IPS DF 4.7 (cell line): ENCODE data around the gene FBXL7.

Experiments
- DNase-seq: peaks from one replicate; pipeline ENCODE4 v3.0.0-alpha.2; 2013; ENCODE audit warnings: low spot score; ENCODE audit errors: extremely low read depth

FBXL7 gene

GRCh38 chr5:15936505-15937245, 436.7 kb downstream of the FBXL7 start:
- DNase-seq: no peak

DNA sequence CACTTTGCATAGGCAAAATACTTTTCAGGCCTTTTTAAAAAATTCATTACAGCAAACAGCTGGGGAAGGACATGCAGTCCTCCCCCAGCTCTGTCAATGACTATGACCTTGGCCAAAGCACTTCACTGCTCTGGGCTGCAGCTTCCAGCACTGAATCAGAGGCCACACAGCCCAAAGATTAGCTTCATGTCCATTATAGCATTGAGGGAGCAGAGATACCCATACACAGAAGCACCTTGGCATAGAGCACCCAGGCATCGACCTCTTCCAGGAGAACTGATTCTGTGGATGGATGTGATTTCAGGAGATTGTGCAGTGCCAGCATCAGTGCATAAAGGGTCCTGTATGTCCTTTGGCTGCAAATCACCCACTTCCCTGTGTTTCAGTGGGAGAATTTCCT, 437.7 kb downstream of the FBXL7 start:
- DNase-seq: no peak

- no peak for DNase-seq
Observed at GRCh38 chr5:15938186-15938585, 438.2 kb downstream of the FBXL7 start.

DNA sequence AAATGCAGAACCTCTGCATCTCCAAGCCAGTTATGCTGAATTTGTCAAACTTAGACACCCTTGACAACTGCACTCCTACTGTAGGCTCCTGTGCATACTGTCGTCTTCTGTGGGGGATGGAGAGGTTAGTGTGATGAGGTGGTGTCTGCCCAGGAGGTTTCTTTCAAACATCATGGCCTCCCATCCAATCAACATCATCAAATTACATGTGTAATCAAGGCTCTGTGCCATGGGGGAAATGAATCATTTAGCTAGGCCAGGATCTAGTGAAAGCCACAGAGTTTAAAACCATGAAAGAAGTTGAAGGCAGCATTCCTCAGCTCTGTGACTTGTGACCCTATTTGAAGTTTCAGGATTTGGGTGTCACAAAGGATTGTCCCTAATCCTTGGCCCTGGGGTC, 439.0 kb downstream of the FBXL7 start:
- DNase-seq: no peak

DNA sequence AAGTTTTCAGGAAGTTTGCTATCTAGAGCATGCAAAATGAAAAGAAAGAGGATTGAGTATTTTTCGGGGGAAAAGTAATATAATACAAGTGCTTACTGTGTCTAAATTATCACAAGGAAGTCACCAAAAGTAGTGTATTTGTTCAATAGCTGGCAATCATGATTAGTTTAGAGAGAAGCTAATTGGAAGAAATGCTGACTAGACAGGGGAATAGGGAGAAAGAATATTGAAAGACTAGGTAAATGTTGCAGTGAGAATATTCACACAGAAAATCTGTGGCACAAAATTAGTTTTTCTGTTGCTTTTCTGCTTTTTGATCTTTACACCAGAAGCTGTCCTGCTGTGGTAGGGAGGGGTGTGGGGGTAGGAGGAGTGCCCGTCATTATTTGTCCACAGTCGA, 440.9 kb downstream of the FBXL7 start:
- DNase-seq: no peak

DNA sequence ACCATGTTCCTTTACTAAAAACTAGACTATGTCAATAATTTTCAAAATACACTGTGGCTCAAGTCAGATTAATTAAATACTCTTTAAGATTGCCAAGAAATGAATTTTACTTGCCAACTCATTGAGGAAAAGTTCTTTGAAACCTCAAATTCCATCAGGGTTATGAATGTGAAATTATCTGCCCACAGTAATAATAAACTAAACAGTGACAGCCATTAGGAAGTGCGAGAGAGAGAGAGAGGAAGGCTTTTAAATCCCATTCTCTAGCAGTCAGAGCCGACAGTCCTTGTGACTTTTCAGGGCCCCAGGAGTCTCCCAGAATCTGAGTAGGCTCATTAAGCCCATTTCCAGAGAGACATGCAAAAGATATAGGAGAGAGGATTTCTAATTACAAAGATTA, 443.5 kb downstream of the FBXL7 start:
- no peak for DNase-seq

DNA sequence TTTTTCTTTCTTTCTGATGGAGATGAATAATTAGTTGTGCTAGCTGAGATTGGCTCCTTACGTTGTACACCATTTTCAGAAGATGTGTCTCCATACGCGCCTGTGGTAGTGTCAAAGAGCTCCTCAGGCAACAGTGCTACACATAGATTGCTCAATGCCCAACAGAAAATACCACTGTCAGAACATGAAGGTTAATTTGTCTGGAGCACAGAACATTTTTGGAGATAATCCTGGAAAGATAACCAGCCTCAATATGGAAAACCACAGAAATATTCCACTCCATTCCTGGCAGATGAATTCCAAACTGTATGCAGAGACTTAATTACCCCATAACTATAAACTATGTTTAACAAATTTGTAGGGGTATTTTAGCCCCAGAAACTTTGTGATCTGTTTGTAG, 446.0 kb downstream of the FBXL7 start:
- no peak for DNase-seq

- no peak for DNase-seq
Observed at GRCh38 chr5:15948190-15948589, 448.2 kb downstream of the FBXL7 start.

DNA sequence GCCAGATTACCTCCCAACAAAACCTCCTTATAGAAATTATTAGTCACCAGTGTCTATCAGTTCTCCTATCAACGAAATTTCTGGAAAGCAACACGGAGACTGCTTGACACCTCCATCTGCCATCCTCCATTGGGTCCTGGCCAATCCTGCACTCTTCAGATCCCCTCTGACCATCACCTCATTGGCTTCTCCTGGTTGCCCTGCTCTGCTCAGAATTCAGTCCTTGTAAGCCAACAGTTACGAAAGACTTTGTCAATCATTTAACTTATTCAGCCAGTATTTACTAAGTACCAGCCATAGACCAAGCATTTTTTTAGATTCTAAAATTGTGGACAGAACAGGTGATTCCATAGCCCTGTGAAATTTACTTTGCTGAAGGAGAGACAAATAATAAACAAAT, 451.1 kb downstream of the FBXL7 start:
- no peak for DNase-seq

- no peak for DNase-seq
Observed at GRCh38 chr5:15951550-15951949, 451.6 kb downstream of the FBXL7 start.

- DNase-seq: no peak
Observed at GRCh38 chr5:15956622-15957021, 456.6 kb downstream of the FBXL7 start.

- DNase-seq: no peak
Observed at GRCh38 chr5:15957124-15957523, 457.1 kb downstream of the FBXL7 start.

GRCh38 chr5:15959370-15960164, 459.6 kb downstream of the FBXL7 start:
- no peak for DNase-seq

DNA sequence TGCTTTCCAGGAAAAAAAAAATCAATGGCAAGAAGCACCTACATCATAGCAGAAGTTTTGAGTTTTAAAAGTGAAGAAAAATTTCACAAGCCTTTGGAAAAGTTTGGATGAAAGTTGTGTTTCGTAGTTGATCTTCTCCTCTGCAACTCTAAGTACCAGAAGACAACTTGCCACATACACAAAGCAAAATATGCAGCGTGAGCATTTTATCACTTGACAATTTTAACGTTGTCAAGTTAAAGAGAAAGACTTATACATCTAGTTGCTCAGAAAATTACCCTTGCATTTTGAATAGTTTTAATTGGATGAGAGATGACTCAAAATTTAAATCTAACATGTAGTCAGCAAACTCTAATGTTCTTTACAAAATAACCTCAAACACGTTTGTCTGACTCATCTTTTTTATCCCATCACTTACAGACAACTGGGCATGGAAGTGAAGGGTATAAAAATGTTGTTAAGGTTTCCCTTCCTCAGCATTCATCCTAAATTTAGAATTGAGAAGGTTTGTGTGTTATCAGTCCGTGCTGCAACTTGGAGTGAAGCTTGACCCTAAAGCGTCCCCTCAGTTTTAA, 466.2 kb downstream of the FBXL7 start:
- DNase-seq: no peak

DNA sequence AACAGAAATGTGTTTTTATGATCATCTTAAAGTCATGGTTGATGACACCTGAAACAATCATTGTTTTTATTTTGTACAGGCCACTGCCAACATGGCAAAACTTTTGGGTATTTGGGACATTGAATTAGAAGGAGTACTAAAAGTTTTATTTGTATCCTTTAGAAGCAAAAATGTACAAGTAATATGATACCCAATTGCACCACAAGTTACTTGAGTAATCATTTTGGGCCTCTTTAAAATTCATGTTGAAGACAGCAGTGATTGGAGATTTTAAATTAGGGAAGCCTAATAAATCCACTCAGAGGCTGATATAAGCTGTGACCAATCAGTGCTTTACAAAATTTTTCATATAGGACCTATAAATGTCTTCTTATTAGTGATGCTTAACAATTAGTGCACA, 466.7 kb downstream of the FBXL7 start:
- no peak for DNase-seq

GRCh38 chr5:15968993-15969392, 469.0 kb downstream of the FBXL7 start:
- no peak for DNase-seq

DNA sequence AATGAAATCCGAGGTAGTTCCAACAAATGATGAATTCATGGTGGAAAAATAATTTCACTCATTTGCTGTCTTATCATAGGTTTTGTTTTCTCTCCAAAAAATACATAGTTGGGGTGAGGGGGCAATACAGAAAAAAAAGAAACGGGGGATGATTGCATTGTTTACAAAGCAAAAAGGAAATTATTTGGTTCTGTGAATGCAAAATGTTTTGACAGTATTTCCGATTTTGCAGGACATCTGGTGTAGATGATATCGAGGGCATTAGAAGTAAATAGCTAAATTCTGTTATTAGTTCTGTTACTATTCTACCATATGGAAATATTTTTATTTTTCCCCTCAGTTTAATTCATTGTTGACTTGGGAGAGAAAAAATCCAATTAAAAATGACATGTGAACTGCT, 477.9 kb downstream of the FBXL7 start:
- DNase-seq: no peak

GRCh38 chr5:15980835-15981234, 480.9 kb downstream of the FBXL7 start:
- DNase-seq: no peak

- DNase-seq: no peak
Observed at GRCh38 chr5:15983392-15983791, 483.4 kb downstream of the FBXL7 start.
